HCT116 (cell line): ENCODE results near the gene ANXA2R. TPM values are rescaled to one million over a fixed set of nuclear protein-coding genes. Genes with fewer than 3 reads are reported as not detected.

Source experiments
- ATAC-seq: fragments of 200-7000 bp; cut with Tn5 transposase; 2 replicates; pipeline ENCODE4 v1.9.1; 2020; ENCODE audit warnings: mild to moderate bottlenecking, moderate library complexity
- BruUV-seq: library from RNA; stranded (reverse); fragments of 400-500 nt; replicated peaks from 2 replicates; lab custom pipeline; 2021; lab: Mats Ljungman, UMichigan
- CTCF ChIA-PET: fragments of 300-600 bp; sonication (Branson Sonifier 250); formaldehyde crosslinking; loops from one replicate; lab custom pipeline; 2021; ENCODE audit warnings: antibody characterized with exemption; lab: Charles Lee
- POLR2A ChIA-PET: fragments of 300-600, 350-600 bp; sonication (Branson Sonifier 250); formaldehyde crosslinking; loops from one replicate; lab custom pipeline; 2021; ENCODE audit warnings: antibody characterized with exemption; lab: Charles Lee
- RAD21 ChIA-PET, 2 experiments: fragments of 300-600 bp; sonication (Branson Sonifier 250); formaldehyde crosslinking; loops; one replicate each; lab custom pipeline; 2023; ENCODE audit warnings: low total read pairs in 2 of 2; ENCODE audit not compliant: uncharacterized antibody in 2 of 2, unreplicated experiment in 2 of 2, low non-redundant PET in 1 of 2; lab: Charles Lee
- DNase-seq: peaks from one replicate; pipeline ENCODE4 v3.0.0-alpha.2; 2010; ENCODE audit warnings: low read depth, low spot score
- H2AFZ ChIP-seq: fragments of 200-600 bp; shearing (Covaris generic), sonication (generic); 2 replicates; pipeline ENCODE4 v1.6.1; 2017; ENCODE audit warnings: low read depth, mixed run types, mixed read lengths, antibody characterized with exemption, low read length; ENCODE audit not compliant: poor library complexity, severe bottlenecking
- H3K27ac ChIP-seq: 2 replicates; pipeline ENCODE4 v1.5.1; 2012; ENCODE audit warnings: low read depth, low read length
- H3K27me3 ChIP-seq: fragments of 200-600 bp; sonication (generic); 2 replicates; pipeline ENCODE4 v1.6.1; 2016; ENCODE audit warnings: mixed run types, low read length, mixed read lengths; ENCODE audit not compliant: insufficient read depth
- H3K36me3 ChIP-seq, 2 experiments: fragments of 200-500 bp in 1 of 2; fragments of 200-600 bp in 1 of 2; sonication (Bioruptor generic) in 1 of 2; sonication (generic) in 1 of 2; 2 replicates each; pipeline versions ENCODE4 v1.5.1 to v1.6.1; 2014 to 2016; ENCODE audit warnings: low read length in 2 of 2, inconsistent platforms in 1 of 2, mixed read lengths in 1 of 2, mixed run types in 1 of 2; ENCODE audit not compliant: insufficient read depth in 2 of 2, control insufficient read depth in 1 of 2
- H3K4me1 ChIP-seq, 2 experiments: fragments of 200-600 bp in 1 of 2; sonication (generic) in 1 of 2; 2 replicates each; pipeline versions ENCODE4 v1.5.1 to v1.6.1; 2012 to 2017; ENCODE audit warnings: low read length in 2 of 2, inconsistent platforms in 1 of 2, mild to moderate bottlenecking in 1 of 2, mixed read lengths in 1 of 2, mixed run types in 1 of 2, moderate library complexity in 1 of 2; ENCODE audit not compliant: insufficient read depth in 2 of 2, control insufficient read depth in 1 of 2
- H3K4me2 ChIP-seq: fragments of 200-600 bp; sonication (generic); 2 replicates; pipeline ENCODE4 v1.6.1; 2017; ENCODE audit warnings: mixed run types, low read length, mixed read lengths
- H3K4me3 ChIP-seq, 2 experiments: fragments of 200-600 bp in 1 of 2; sonication (generic) in 1 of 2; replicated peaks in 1 of 2; 2 replicates each; pipeline ENCODE4 v1.5.1; 2011 to 2016; ENCODE audit warnings: low read length in 2 of 2, control low read depth in 1 of 2, low read depth in 1 of 2, mild to moderate bottlenecking in 1 of 2, mixed read lengths in 1 of 2, mixed run types in 1 of 2
- H3K79me2 ChIP-seq: fragments of 200-600 bp; sonication (generic); 2 replicates; pipeline ENCODE4 v1.6.1; 2017; ENCODE audit warnings: mild to moderate bottlenecking, mixed run types, low read length, moderate library complexity, mixed read lengths; ENCODE audit not compliant: insufficient read depth
- H3K9ac ChIP-seq: fragments of 200-600 bp; sonication (generic); 2 replicates; pipeline ENCODE4 v1.6.1; 2016; ENCODE audit warnings: low read length, mixed read lengths
- H3K9me2 ChIP-seq: fragments of 200-600 bp; sonication (generic), shearing (Covaris generic); 2 replicates; pipeline ENCODE4 v1.6.1; 2017; ENCODE audit warnings: mixed run types, mild to moderate bottlenecking, moderate library complexity; ENCODE audit not compliant: insufficient read depth
- H3K9me3 ChIP-seq, 2 experiments: fragments of 200-500 bp in 1 of 2; fragments of 200-600 bp in 1 of 2; sonication (Bioruptor generic) in 1 of 2; sonication (generic) in 1 of 2; 2 replicates each; pipeline ENCODE4 v1.6.1; 2014 to 2017; ENCODE audit warnings: low read length in 2 of 2, mixed read lengths in 2 of 2, inconsistent platforms in 1 of 2, low read depth in 1 of 2, mild to moderate bottlenecking in 1 of 2, mixed run types in 1 of 2, moderate library complexity in 1 of 2; ENCODE audit not compliant: control insufficient read depth in 1 of 2, insufficient read depth in 1 of 2
- H4K20me1 ChIP-seq: fragments of 200-600 bp; sonication (generic), shearing (Covaris generic); 2 replicates; pipeline ENCODE4 v1.6.1; 2017; ENCODE audit warnings: mixed run types, mild to moderate bottlenecking, moderate library complexity; ENCODE audit not compliant: insufficient read depth
- ATF3 ChIP-seq: IDR thresholded peaks from 2 replicates; pipeline ENCODE4 v1.6.1; 2012
- CEBPB ChIP-seq: IDR thresholded peaks from 2 replicates; pipeline ENCODE4 v1.6.1; 2012; ENCODE audit warnings: low read depth
- EGR1 ChIP-seq: IDR thresholded peaks from 2 replicates; pipeline ENCODE4 v1.6.1; 2012; ENCODE audit warnings: low read depth
- ELF1 ChIP-seq: IDR thresholded peaks from 2 replicates; pipeline ENCODE4 v1.6.1; 2012; ENCODE audit warnings: low read depth, borderline replicate concordance
- EZH2 ChIP-seq: fragments of 200-600 bp; sonication (generic); IDR thresholded peaks from 2 replicates; pipeline ENCODE4 v1.6.1; 2017; ENCODE audit warnings: antibody characterized with exemption, mixed run types
- EZH2phosphoT487 ChIP-seq: fragments of 200-600 bp; IDR thresholded peaks from 2 replicates; pipeline ENCODE4 v1.6.1; 2018; ENCODE audit warnings: antibody characterized with exemption, borderline replicate concordance
- FOSL1 ChIP-seq: IDR thresholded peaks from 2 replicates; pipeline ENCODE4 v1.6.1; 2012; ENCODE audit warnings: low read depth
- JUND ChIP-seq: IDR thresholded peaks from 2 replicates; pipeline ENCODE4 v1.6.1; 2012
- POLR2AphosphoS5 ChIP-seq: IDR thresholded peaks from 2 replicates; pipeline ENCODE4 v1.6.1; 2011; ENCODE audit warnings: mild to moderate bottlenecking, low read depth, low read length, moderate library complexity
- RAD21 ChIP-seq: IDR thresholded peaks from 2 replicates; pipeline ENCODE4 v1.6.1; 2012; ENCODE audit warnings: low read depth, mild to moderate bottlenecking
- SRF ChIP-seq: IDR thresholded peaks from 2 replicates; pipeline ENCODE4 v1.6.1; 2012; ENCODE audit warnings: low read depth
- ZBTB33 ChIP-seq: IDR thresholded peaks from 2 replicates; pipeline ENCODE4 v1.6.1; 2011; ENCODE audit warnings: mild to moderate bottlenecking, low read length, moderate library complexity; ENCODE audit not compliant: insufficient replicate concordance; ENCODE audit errors: extremely low read depth
- intact Hi-C: fragments of 100-400 bp; cut with micrococcal nuclease; formaldehyde crosslinking; loops from 2 replicates; pipeline ENCODE4 v1.10.0; 2022
- total RNA-seq: library from RNA; stranded (reverse); gene quantifications from one replicate; pipeline ENCODE4 v1.2.1, GENCODE V29; 2021; ENCODE audit not compliant: unreplicated experiment
- TF ChIP-seq, protein P1 (sequence below): IDR thresholded peaks from 2 replicates; pipeline ENCODE4 v1.6.1; 2012
- TF ChIP-seq, protein P2 (sequence below): IDR thresholded peaks from 2 replicates; pipeline ENCODE4 v1.6.1; 2012; ENCODE audit warnings: low read depth

Gene ANXA2R
- total RNA-seq, 1 experiment from 2014 or later: 0.37 TPM

- CTCF ChIA-PET: interaction anchor here (0.7 kb wide), 1 partner anchor 9 kb away, joined by 4 read pairs; no protein-coding TSS in a partner anchor
- no peaks in the 10 kb centered on the region for H3K9me3 ChIP-seq
- no peaks in the 10 kb centered on the region for H3K27me3 ChIP-seq
- BruUV-seq: no TSS peak
- H3K4me1 ChIP-seq: peaks cover 0 to 4% of the 10 kb centered on the region in 2 experiments; a peak in 1 of 4 replicates
- no peak for DNase-seq
- no peaks in the 10 kb centered on the region for H4K20me1 ChIP-seq
- no peak for TF ChIP-seq EZH2
- TF ChIP-seq, all 23 proteins: peak for 0
- H3K36me3 ChIP-seq: no peaks in the 10 kb centered on the region
- no peak overlapping the region for H3K4me3 ChIP-seq
- H3K9ac ChIP-seq: no peak overlapping the region
- ChIA-PET RAD21 (no interaction called here), POLR2A (no interaction called here)
- intact Hi-C loops: no loop called here
- no peak overlapping the region for H2AFZ ChIP-seq
- ATAC-seq: no peak
- H3K4me2 ChIP-seq: no peak overlapping the region
- no peaks in the 10 kb centered on the region for H3K79me2 ChIP-seq
- H3K27ac ChIP-seq: no peak overlapping the region
- no peaks in the 10 kb centered on the region for H3K9me2 ChIP-seq
Measured at GRCh38 chr5:43050384-43050783, 10.3 kb upstream of the ANXA2R start.

DNA sequence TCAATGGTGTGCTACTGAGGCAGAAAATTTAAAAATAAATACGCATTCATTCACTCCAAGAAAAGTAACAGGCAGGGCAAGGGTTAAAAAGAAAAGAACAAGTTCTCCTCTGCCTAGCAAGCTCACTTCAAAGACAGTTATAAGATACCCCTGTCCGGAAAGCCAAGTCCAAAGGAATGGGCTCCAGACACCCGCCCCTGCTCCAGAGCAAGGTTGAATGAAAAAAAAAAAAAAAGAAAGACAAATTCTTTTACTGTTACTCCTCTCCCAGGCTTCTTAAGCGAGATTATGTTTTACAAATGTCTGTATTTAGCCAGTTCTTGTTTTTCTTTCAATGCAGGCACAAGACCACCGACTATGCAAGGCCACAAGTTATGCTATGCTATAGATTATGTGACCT, 9.1 kb upstream of the ANXA2R start:
- RAD21 ChIA-PET: no interaction called here
- peaks cover 0 to 4% of the 10 kb centered on the region in 2 experiments; a peak in 1 of 4 replicates for H3K4me1 ChIP-seq
- H3K9ac ChIP-seq: no peak overlapping the region
- H3K4me2 ChIP-seq: no peak overlapping the region
- no peak overlapping the region for H2AFZ ChIP-seq
- POLR2A ChIA-PET: no interaction called here
- intact Hi-C loops: no loop called here
- no peak overlapping the region for H3K4me3 ChIP-seq
- ATAC-seq (no peak), DNase-seq (no peak)
- H3K9me2 ChIP-seq: no peaks in the 10 kb centered on the region
- H3K36me3 ChIP-seq: no peaks in the 10 kb centered on the region
- CTCF ChIA-PET: no interaction called here
- H3K27ac ChIP-seq: no peak overlapping the region
- H3K9me3 ChIP-seq: no peaks in the 10 kb centered on the region
- no peaks in the 10 kb centered on the region for H3K79me2 ChIP-seq
- no TSS peak for BruUV-seq
- H4K20me1 ChIP-seq: no peaks in the 10 kb centered on the region
- H3K27me3 ChIP-seq: no peaks in the 10 kb centered on the region
- no peak for TF ChIP-seq CEBPB
- no peak for TF ChIP-seq FOSL1
- TF ChIP-seq JUND: no peak
- TF ChIP-seq EZH2phosphoT487: no peak
- TF ChIP-seq ATF3: no peak
- TF ChIP-seq, protein P1, sequence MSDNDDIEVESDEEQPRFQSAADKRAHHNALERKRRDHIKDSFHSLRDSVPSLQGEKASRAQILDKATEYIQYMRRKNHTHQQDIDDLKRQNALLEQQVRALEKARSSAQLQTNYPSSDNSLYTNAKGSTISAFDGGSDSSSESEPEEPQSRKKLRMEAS: no peak
- TF ChIP-seq, protein P2, sequence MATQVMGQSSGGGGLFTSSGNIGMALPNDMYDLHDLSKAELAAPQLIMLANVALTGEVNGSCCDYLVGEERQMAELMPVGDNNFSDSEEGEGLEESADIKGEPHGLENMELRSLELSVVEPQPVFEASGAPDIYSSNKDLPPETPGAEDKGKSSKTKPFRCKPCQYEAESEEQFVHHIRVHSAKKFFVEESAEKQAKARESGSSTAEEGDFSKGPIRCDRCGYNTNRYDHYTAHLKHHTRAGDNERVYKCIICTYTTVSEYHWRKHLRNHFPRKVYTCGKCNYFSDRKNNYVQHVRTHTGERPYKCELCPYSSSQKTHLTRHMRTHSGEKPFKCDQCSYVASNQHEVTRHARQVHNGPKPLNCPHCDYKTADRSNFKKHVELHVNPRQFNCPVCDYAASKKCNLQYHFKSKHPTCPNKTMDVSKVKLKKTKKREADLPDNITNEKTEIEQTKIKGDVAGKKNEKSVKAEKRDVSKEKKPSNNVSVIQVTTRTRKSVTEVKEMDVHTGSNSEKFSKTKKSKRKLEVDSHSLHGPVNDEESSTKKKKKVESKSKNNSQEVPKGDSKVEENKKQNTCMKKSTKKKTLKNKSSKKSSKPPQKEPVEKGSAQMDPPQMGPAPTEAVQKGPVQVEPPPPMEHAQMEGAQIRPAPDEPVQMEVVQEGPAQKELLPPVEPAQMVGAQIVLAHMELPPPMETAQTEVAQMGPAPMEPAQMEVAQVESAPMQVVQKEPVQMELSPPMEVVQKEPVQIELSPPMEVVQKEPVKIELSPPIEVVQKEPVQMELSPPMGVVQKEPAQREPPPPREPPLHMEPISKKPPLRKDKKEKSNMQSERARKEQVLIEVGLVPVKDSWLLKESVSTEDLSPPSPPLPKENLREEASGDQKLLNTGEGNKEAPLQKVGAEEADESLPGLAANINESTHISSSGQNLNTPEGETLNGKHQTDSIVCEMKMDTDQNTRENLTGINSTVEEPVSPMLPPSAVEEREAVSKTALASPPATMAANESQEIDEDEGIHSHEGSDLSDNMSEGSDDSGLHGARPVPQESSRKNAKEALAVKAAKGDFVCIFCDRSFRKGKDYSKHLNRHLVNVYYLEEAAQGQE: no peak
- TF ChIP-seq EGR1: no peak
- TF ChIP-seq ELF1: no peak
- no peak for TF ChIP-seq ZBTB33
- no peak for TF ChIP-seq EZH2
- no peak for TF ChIP-seq POLR2AphosphoS5
- no peak for TF ChIP-seq RAD21
- no peak for TF ChIP-seq SRF
